Stimulated activated CD8-positive, alpha-beta memory T cell treated with anti-CD3 and anti-CD28 coated beads, Interleukin-4, amount 100 ng/mL, for 4 hours (primary cell): ENCODE data around the gene VWF.
"Not testable (repeated sequence)": the region's sequence is repeated elsewhere in the genome, so short reads cannot be mapped to it uniquely, and the experiment has no call there.

Experiments
- DNase-seq, 2 donors: peaks; one replicate each; pipeline ENCODE4 v3.0.0-alpha.2; 2020; ENCODE audit warnings: low read depth in 2 of 2, low spot score in 1 of 2

The VWF gene

GRCh38 chr12:6106218-6106617 lies 18.3 kb downstream of the VWF start:
- no peak for DNase-seq

- DNase-seq, result no peak
Observed at GRCh38 chr12:6104842-6105241, 19.6 kb downstream of the VWF start.

- no peak for DNase-seq
Observed at GRCh38 chr12:6104027-6104426, 20.4 kb downstream of the VWF start.

GRCh38 chr12:6102021-6102420 lies 22.4 kb downstream of the VWF start:
- not testable (repeated sequence) for DNase-seq

- DNase-seq, result no peak
Observed at GRCh38 chr12:6099316-6099715, 25.2 kb downstream of the VWF start.

GRCh38 chr12:6097411-6097810 lies 27.1 kb downstream of the VWF start:
- DNase-seq, result no peak

GRCh38 chr12:6096527-6096926 lies 27.9 kb downstream of the VWF start:
- DNase-seq, result no peak

GRCh38 chr12:6095269-6095668 lies 29.2 kb downstream of the VWF start:
- DNase-seq, result no peak

GRCh38 chr12:6093764-6094163 lies 30.7 kb downstream of the VWF start:
- DNase-seq, result no peak

GRCh38 chr12:6092784-6093722 lies 31.4 kb downstream of the VWF start:
- no peak for DNase-seq

- no peak for DNase-seq
Observed at GRCh38 chr12:6091786-6092566, 32.5 kb downstream of the VWF start.

- no peak for DNase-seq
Observed at GRCh38 chr12:6090803-6091202, 33.7 kb downstream of the VWF start.

- DNase-seq, result no peak
Observed at GRCh38 chr12:6088921-6089747, 35.3 kb downstream of the VWF start.

GRCh38 chr12:6086316-6086715 lies 38.2 kb downstream of the VWF start:
- DNase-seq, result no peak

- DNase-seq, result no peak
Observed at GRCh38 chr12:6085841-6086240, 38.6 kb downstream of the VWF start.

GRCh38 chr12:6084969-6085450 lies 39.5 kb downstream of the VWF start:
- DNase-seq, result no peak

GRCh38 chr12:6084261-6084968 lies 40.1 kb downstream of the VWF start:
- DNase-seq, result no peak

GRCh38 chr12:6083601-6084000 lies 40.9 kb downstream of the VWF start:
- no peak for DNase-seq

GRCh38 chr12:6082613-6083012 lies 41.9 kb downstream of the VWF start:
- DNase-seq, result no peak
